Ovary (tissue), 9 donors: ENCODE measurements around the gene PRPF19. TPM values are rescaled to one million over a fixed set of nuclear protein-coding genes. Genes with fewer than 3 reads are reported as not detected.

Source experiments
- DNase-seq, 5 donors: peaks; one replicate each; pipeline ENCODE4 v3.0.0-alpha.2; 2019 to 2020
- H3K27ac ChIP-seq, 2 donors: fragments of 200-600 bp; one replicate each; pipeline versions ENCODE4 v1.5.1 to v1.8.0; 2019 to 2022
- H3K27me3 ChIP-seq: fragments of 200-600 bp; one replicate; pipeline ENCODE4 v1.8.0; 2022
- H3K36me3 ChIP-seq: fragments of 200-600 bp; sonication (generic); one replicate; pipeline ENCODE4 v1.5.1; 2019
- H3K4me1 ChIP-seq: one replicate; pipeline ENCODE4 v1.8.1; 2013; ENCODE audit warnings: mild to moderate bottlenecking, moderate library complexity; ENCODE audit not compliant: insufficient read depth
- H3K4me3 ChIP-seq: fragments of 200-600 bp; sonication (generic); one replicate; pipeline ENCODE4 v1.5.1; 2017
- H3K9me3 ChIP-seq, 2 donors: fragments of 200-600 bp in 1 of 2; sonication (generic) in 1 of 2; one replicate each; pipeline versions ENCODE4 v1.5.1 to v1.8.1; 2013 to 2019; ENCODE audit warnings: mild to moderate bottlenecking in 1 of 2, moderate library complexity in 1 of 2
- EP300 ChIP-seq: sonication (generic); formaldehyde crosslinking; IDR thresholded peaks from one replicate; pipeline ENCODE4 v1.6.1; 2017; ENCODE audit warnings: antibody characterized with exemption
- POLR2A ChIP-seq: fragments of 450-650 bp; IDR thresholded peaks from one replicate; pipeline ENCODE4 v1.6.1; 2017; ENCODE audit warnings: antibody characterized with exemption, mild to moderate bottlenecking, moderate library complexity
- WGBS, 3 donors: extraction: QIAGEN DNeasy Blood & Tissue Kit in 1 of 3; methylation state at CpG; one replicate each; pipeline versions ENCODE4 v1.1.5 to v1.1.7; 2013 to 2017; 5-methylcytosine and 5-hydroxymethylcytosine counted together
- intact Hi-C, 4 donors: fragments of 100-400 bp; cut with DNase I; formaldehyde crosslinking; loops; one replicate each; pipeline versions ENCODE4 v1.11.0 to v1.15.1; 2022 to 2023
- polyA plus RNA-seq, 2 donors: library from polyadenylated mRNA; stranded (reverse); fragments of 200-250 nt in 1 of 2; fragments of 350-450 nt in 1 of 2; fragmentation: Illumina TruSeq in 1 of 2; extraction: RNeasy Lipid Tissue Mini Kit (QIAGEN cat#74804) in 1 of 2; gene quantifications; one replicate each; pipeline ENCODE4 v1.2.3, GENCODE V29; 2013 to 2014
- total RNA-seq, 7 donors: library from RNA; depleted of rRNA in 2 of 7; stranded (reverse); fragments of >200 nt in 2 of 7; fragmentation: NEBNext Ultra II Directional in 3 of 7; extraction: Animal tissue kit (Norgen Biotek cat#: 25700) in 3 of 7; gene quantifications; one replicate each; pipeline versions ENCODE4 v1.1.0 to v1.2.4, GENCODE V29; 2016 to 2023
- TF ChIP-seq, protein P1 (sequence below), 3 donors: fragments of 450-650 bp in 2 of 3; fragments of 200-600 bp in 1 of 3; IDR thresholded peaks; one replicate each; pipeline versions ENCODE4 v1.5.1 to v1.8.0; 2016 to 2022; ENCODE audit warnings: antibody characterized with exemption in 3 of 3, mild to moderate bottlenecking in 1 of 3
- donor health status: DM: no; HTN: no; CAD: no; lungs with moderate emphysema.
- donor health status: DM: no; HTN: no; CAD: no.
- donor health status: Bipolar disorder and iron deficiency.
- donor health status: DM: yes; HTN: yes; CAD: no.
- donor health status: DM: no; HTN: no; CAD: no.
- donor health status: DM: yes; HTN: yes; CAD: no.

PRPF19 gene
- total and polyA plus RNA-seq, 9 donors: 44.1 to 109 (median 91.6) TPM

DNA sequence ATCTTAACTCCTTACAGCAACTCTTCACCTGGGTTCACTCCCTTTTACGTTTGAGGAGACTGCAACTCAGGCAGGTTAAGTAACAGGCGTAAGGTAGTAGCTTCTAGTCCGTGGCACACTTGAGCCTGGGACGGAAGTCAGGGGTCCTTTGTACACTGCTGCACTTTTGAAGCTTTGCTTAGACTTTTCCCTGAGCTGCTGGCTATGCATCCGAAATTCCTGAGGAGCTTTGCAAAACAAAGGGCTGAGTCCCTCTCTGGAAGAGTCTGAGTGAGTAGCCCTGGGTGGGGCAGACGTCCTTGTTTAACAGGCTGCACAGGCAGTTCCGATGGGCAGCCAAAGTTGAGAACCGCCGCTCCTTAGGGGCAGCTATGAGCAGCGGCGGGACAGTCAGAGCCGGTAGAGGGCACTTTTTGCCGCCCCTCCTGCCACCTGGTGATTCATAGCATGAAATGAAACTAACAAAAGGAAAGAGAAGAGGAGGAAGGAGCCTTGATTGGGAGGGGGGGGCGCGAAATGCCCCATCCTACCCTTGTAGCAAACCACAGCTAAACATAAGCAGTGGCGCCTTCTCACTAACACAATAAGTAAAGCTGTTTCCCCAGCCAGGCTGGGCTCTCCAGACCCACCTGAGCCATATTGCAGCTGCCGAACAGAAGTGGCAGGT lies 9.0 kb upstream of the PRPF19 start:
- Histone ChIP-seq H3K9me3 (no peaks in the 10 kb centered on the region), H3K4me1 (peaks cover 3% of the 10 kb centered on the region), H3K36me3 (no peaks in the 10 kb centered on the region), H3K27me3 (no peaks in the 10 kb centered on the region), H3K27ac (peak overlapping the region; percentile 54 to 55), H3K4me3 (peak overlapping the region; percentile 50)
- intact Hi-C loops: loop anchor here in 2 of 4 donors (5.0 kb wide), 2 partner anchors 212 to 217 kb away; no protein-coding TSS in a partner anchor
- peak; percentile 55 to 69 (median 63) for DNase-seq
- 3 to 5% (median 5%) methylated on average over 17 of the region's 17 CpGs for WGBS, 3 donors
- TF ChIP-seq, protein P1, sequence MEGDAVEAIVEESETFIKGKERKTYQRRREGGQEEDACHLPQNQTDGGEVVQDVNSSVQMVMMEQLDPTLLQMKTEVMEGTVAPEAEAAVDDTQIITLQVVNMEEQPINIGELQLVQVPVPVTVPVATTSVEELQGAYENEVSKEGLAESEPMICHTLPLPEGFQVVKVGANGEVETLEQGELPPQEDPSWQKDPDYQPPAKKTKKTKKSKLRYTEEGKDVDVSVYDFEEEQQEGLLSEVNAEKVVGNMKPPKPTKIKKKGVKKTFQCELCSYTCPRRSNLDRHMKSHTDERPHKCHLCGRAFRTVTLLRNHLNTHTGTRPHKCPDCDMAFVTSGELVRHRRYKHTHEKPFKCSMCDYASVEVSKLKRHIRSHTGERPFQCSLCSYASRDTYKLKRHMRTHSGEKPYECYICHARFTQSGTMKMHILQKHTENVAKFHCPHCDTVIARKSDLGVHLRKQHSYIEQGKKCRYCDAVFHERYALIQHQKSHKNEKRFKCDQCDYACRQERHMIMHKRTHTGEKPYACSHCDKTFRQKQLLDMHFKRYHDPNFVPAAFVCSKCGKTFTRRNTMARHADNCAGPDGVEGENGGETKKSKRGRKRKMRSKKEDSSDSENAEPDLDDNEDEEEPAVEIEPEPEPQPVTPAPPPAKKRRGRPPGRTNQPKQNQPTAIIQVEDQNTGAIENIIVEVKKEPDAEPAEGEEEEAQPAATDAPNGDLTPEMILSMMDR (IDR thresholded peaks at IDR 0.05): no peak
- TF ChIP-seq EP300 (no peak), POLR2A (no peak)

- no peaks in the 10 kb centered on the region for H3K36me3 ChIP-seq
- 0 to 1% (median 0%) methylated on average over 24 to 31 of the region's 31 CpGs for WGBS, 3 donors
- peak in 1 of 5 donors; percentile 70 for DNase-seq
- peak overlapping the region; percentile 73 to 96 for H3K27ac ChIP-seq
- TF ChIP-seq EP300 (no peak), POLR2A (no peak)
- TF ChIP-seq, protein P1 (IDR thresholded peaks at IDR 0.05): no peak
- H3K9me3 ChIP-seq: no peaks in the 10 kb centered on the region
- intact Hi-C loops: loop anchor here in 2 of 4 donors (5.0 kb wide), 2 partner anchors 213 to 218 kb away; no protein-coding TSS in a partner anchor
- peaks cover 3% of the 10 kb centered on the region for H3K4me1 ChIP-seq
- no peaks in the 10 kb centered on the region for H3K27me3 ChIP-seq
- H3K4me3 ChIP-seq: peak overlapping the region; percentile 50
Observed at GRCh38 chr11:60914633-60915247, 8.4 kb upstream of the PRPF19 start.

- WGBS, 3 donors: 0% methylated on average over 66 to 70 of the region's 70 CpGs
- Histone ChIP-seq H3K27me3 (no peaks in the 10 kb centered on the region), H3K36me3 (no peaks in the 10 kb centered on the region), H3K9me3 (no peaks in the 10 kb centered on the region), H3K4me1 (peaks cover 3% of the 10 kb centered on the region), H3K4me3 (peak within 1 kb of the TSS; percentile 50), H3K27ac (peak within 1 kb of the TSS; percentile 73 to 96)
- intact Hi-C loops: no loop called here
- TF ChIP-seq, protein P1 (IDR thresholded peaks at IDR 0.05): no peak
- peak; percentile 52 for TF ChIP-seq POLR2A
- DNase-seq: peak; percentile 88 to 91 (median 90)
Observed at GRCh38 chr11:60913793-60914632, 7.6 kb upstream of the PRPF19 start, which contains the start of gene TMEM109. TSS of gene TMEM109 (plus strand) at chr11:60914158. CDS start at chr11:60919694, 5,536 bp downstream.

GRCh38 chr11:60912851-60913528 lies 6.6 kb upstream of the PRPF19 start:
- peak in 1 of 5 donors; percentile 52 for DNase-seq
- 65 to 72% (median 71%) methylated on average over 22 of the region's 22 CpGs for WGBS, 3 donors
- Histone ChIP-seq H3K9me3 (no peaks in the 10 kb centered on the region), H3K36me3 (no peaks in the 10 kb centered on the region), H3K27me3 (no peaks in the 10 kb centered on the region), H3K4me3 (no peak overlapping the region), H3K4me1 (peaks cover 3% of the 10 kb centered on the region), H3K27ac (peak overlapping the region; percentile 73 to 96)
- intact Hi-C loops: no loop called here
- TF ChIP-seq EP300 (no peak), POLR2A (no peak)
- TF ChIP-seq, protein P1 (IDR thresholded peaks at IDR 0.05): no peak
